Endothelial cell of umbilical vein (primary cell): ENCODE data around the gene XRCC6. TPM values are rescaled to one million over a fixed set of nuclear protein-coding genes. Genes with fewer than 3 reads are reported as not detected.

ENCODE experiments used
- BruUV-seq: library from RNA; stranded (reverse); fragments of 400-500 nt; replicated peaks from 2 replicates; lab custom pipeline; 2021; lab: Mats Ljungman, UMichigan
- CTCF ChIA-PET: fragments of 300-600, 350-600 bp; sonication (Branson Sonifier 250); formaldehyde crosslinking; loops from one replicate; lab custom pipeline; 2021; ENCODE audit warnings: antibody characterized with exemption, inconsistent platforms; lab: Charles Lee
- POLR2A ChIA-PET: fragments of 300-600, 350-600 bp; sonication (Branson Sonifier 250); formaldehyde crosslinking; loops from one replicate; lab custom pipeline; 2021; ENCODE audit warnings: antibody characterized with exemption, inconsistent platforms; lab: Charles Lee
- DNase-seq: peaks from one replicate; pipeline ENCODE4 v3.0.0-alpha.2; 2011; ENCODE audit warnings: low read depth, low spot score
- FAIRE-seq: peaks from 2 replicates; lab custom pipeline; 2011; peaks lifted over from hg19 to GRCh38; lab: Jason Lieb, UNC
- H2AFZ ChIP-seq: 2 replicates; pipeline ENCODE4 v1.6.0; 2012; ENCODE audit warnings: low read depth, low read length, control low read depth, inconsistent platforms
- H3K27ac ChIP-seq: 2 replicates; pipeline ENCODE4 v1.5.1; 2011; ENCODE audit warnings: low read depth, mild to moderate bottlenecking, control low read depth, low read length, moderate library complexity; ENCODE audit not compliant: insufficient read depth
- H3K27me3 ChIP-seq, 2 experiments: 2 replicates each; pipeline versions ENCODE4 v1.6.0 to v1.6.1; 2011; ENCODE audit warnings: low read length in 2 of 2, mixed read lengths in 1 of 2; ENCODE audit not compliant: control insufficient read depth in 2 of 2, insufficient read depth in 2 of 2
- H3K36me3 ChIP-seq, 2 experiments: 2 replicates in 1 of 2; 3 replicates in 1 of 2; pipeline ENCODE4 v1.5.1; 2011; ENCODE audit warnings: low read length in 2 of 2, mild to moderate bottlenecking in 1 of 2, moderate library complexity in 1 of 2; ENCODE audit not compliant: control insufficient read depth in 2 of 2, insufficient read depth in 2 of 2; ENCODE audit errors: extremely low read depth in 1 of 2
- H3K4me1 ChIP-seq: 3 replicates; pipeline ENCODE4 v1.5.1; 2011; ENCODE audit warnings: mild to moderate bottlenecking, low read length; ENCODE audit not compliant: control insufficient read depth, insufficient read depth; ENCODE audit errors: extremely low read depth
- H3K4me2 ChIP-seq: 2 replicates; pipeline ENCODE4 v1.6.1; 2011; ENCODE audit warnings: low read length, control low read depth, mixed read lengths; ENCODE audit not compliant: insufficient read depth
- H3K4me3 ChIP-seq, 3 experiments: fragments of 200-600 bp in 1 of 3; sonication (generic), shearing (Covaris generic) in 1 of 3; replicated peaks in 1 of 3; 2 replicates each; pipeline ENCODE4 v1.5.1; 2011 to 2016; ENCODE audit warnings: control low read depth in 3 of 3, low read length in 3 of 3, mild to moderate bottlenecking in 2 of 3, inconsistent platforms in 1 of 3, low read depth in 1 of 3, moderate library complexity in 1 of 3; ENCODE audit not compliant: insufficient read depth in 1 of 3
- H3K79me2 ChIP-seq: 2 replicates; pipeline ENCODE4 v1.6.0; 2012; ENCODE audit warnings: low read length, inconsistent platforms; ENCODE audit not compliant: control insufficient read depth, insufficient read depth
- H3K9ac ChIP-seq: replicated peaks from 2 replicates; pipeline ENCODE3; 2011; ENCODE audit warnings: low read length, control low read depth; ENCODE audit not compliant: insufficient read depth; ENCODE audit errors: extremely low read depth
- H3K9me1 ChIP-seq: replicated peaks from 3 replicates; pipeline ENCODE4 v1.6.0; 2011; ENCODE audit warnings: mild to moderate bottlenecking, low read length; ENCODE audit not compliant: control insufficient read depth, insufficient read depth; ENCODE audit errors: extremely low read depth
- H3K9me3 ChIP-seq: replicated peaks from 2 replicates; pipeline ENCODE4 v1.5.1; 2012; ENCODE audit warnings: low read length, inconsistent platforms; ENCODE audit not compliant: control insufficient read depth, insufficient read depth
- H4K20me1 ChIP-seq: replicated peaks from 2 replicates; pipeline ENCODE3; 2011; ENCODE audit warnings: mild to moderate bottlenecking, low read length; ENCODE audit not compliant: control insufficient read depth, insufficient read depth; ENCODE audit errors: extremely low read depth
- CTCF ChIP-seq, 2 donors: IDR thresholded peaks; 1 replicate in 1 of 2; 2 replicates in 1 of 2; pipeline ENCODE4 v1.5.1; 2011; ENCODE audit warnings: low read length in 2 of 2, mild to moderate bottlenecking in 2 of 2, moderate library complexity in 2 of 2, control low read depth in 1 of 2, inconsistent platforms in 1 of 2, low read depth in 1 of 2; ENCODE audit not compliant: insufficient read depth in 1 of 2; ENCODE audit errors: extremely low read depth in 1 of 2
- EZH2 ChIP-seq: IDR thresholded peaks from 2 replicates; pipeline ENCODE4 v1.6.1; 2012; ENCODE audit warnings: borderline replicate concordance, low read depth, mild to moderate bottlenecking, moderate library complexity, low read length, inconsistent platforms; ENCODE audit not compliant: severe bottlenecking
- FOS ChIP-seq: IDR thresholded peaks from 2 replicates; pipeline ENCODE4 v1.6.1; 2011; ENCODE audit warnings: mild to moderate bottlenecking, low read length, moderate library complexity, borderline replicate concordance; ENCODE audit not compliant: insufficient read depth
- GATA2 ChIP-seq: IDR thresholded peaks from 2 replicates; pipeline ENCODE4 v1.7.0; 2011; ENCODE audit warnings: low read depth, mild to moderate bottlenecking, moderate library complexity, mixed read lengths, low read length; ENCODE audit not compliant: insufficient read length, insufficient read depth
- JUN ChIP-seq: IDR thresholded peaks from 2 replicates; pipeline ENCODE4 v1.6.1; 2011; ENCODE audit warnings: borderline replicate concordance, low read depth; ENCODE audit not compliant: insufficient read length, insufficient read depth
- MAX ChIP-seq: IDR thresholded peaks from 2 replicates; pipeline ENCODE4 v1.6.1; 2011; ENCODE audit not compliant: insufficient read depth, insufficient read length
- MYC ChIP-seq: IDR thresholded peaks from one replicate; pipeline ENCODE4 v1.6.1; 2011; ENCODE audit warnings: mild to moderate bottlenecking, low read depth, low read length
- POLR2A ChIP-seq: IDR thresholded peaks from 2 replicates; pipeline ENCODE4 v1.6.1; 2012; ENCODE audit warnings: low read depth, mild to moderate bottlenecking, control low read depth, low read length
- POLR2AphosphoS5 ChIP-seq: IDR thresholded peaks from 2 replicates; pipeline ENCODE4 v1.6.1; 2012; ENCODE audit warnings: low read depth, mild to moderate bottlenecking, control low read depth, low read length, moderate library complexity; ENCODE audit not compliant: insufficient read depth
- dilution Hi-C: fragments of 300-500 bp; cut with MboI; formaldehyde crosslinking; loops from one replicate; pipeline ENCODE4 v1.15.0; 2019; ENCODE audit warnings: low sequenced_read_pairs; ENCODE audit not compliant: extremely low pct_ligation_motif_present
- intact Hi-C: fragments of 100-400 bp; cut with micrococcal nuclease; formaldehyde crosslinking; loops from one replicate; pipeline ENCODE4 v1.10.0; 2022
- polyA plus RNA-seq, 4 experiments: library from polyadenylated mRNA; depleted of rRNA in 3 of 4; stranded (reverse) in 3 of 4; unstranded in 1 of 4; fragments of >200 nt; gene quantifications; 2 replicates each; pipeline versions ENCODE4 v1.2.1 to v1.2.3, GENCODE V29; 2011 to 2012; ENCODE audit warnings: missing spikeins in 1 of 4
- total RNA-seq: library from RNA; stranded (reverse); gene quantifications from 2 replicates; pipeline ENCODE4 v1.2.3, GENCODE V29; 2021

Gene XRCC6
- total and polyA plus RNA-seq, 2 donors (not counting 3 experiments of a cell fraction or from before 2014, with no cell fraction given): 117 to 309 TPM

GRCh38 chr22:41659941-41660340, 38.8 kb downstream of the XRCC6 start:
- BruUV-seq: no TSS peak
- dilution Hi-C loops: no loop called here
- no peak overlapping the region for H3K27ac ChIP-seq
- H3K27me3 ChIP-seq: no peaks in the 10 kb centered on the region
- DNase-seq (no peak), FAIRE-seq (no peak)
- POLR2A ChIA-PET: no interaction called here
- H3K9ac ChIP-seq: no peak overlapping the region
- no peaks in the 10 kb centered on the region for H3K79me2 ChIP-seq
- CTCF ChIA-PET: interaction anchor here (1.4 kb wide), 1 partner anchor 281 kb away, joined by 8 read pairs; no protein-coding TSS in a partner anchor
- H2AFZ ChIP-seq: no peak overlapping the region
- H3K4me2 ChIP-seq: no peak overlapping the region
- intact Hi-C loops: no loop called here
- no peaks in the 10 kb centered on the region for H4K20me1 ChIP-seq
- H3K9me1 ChIP-seq: no peaks in the 10 kb centered on the region
- H3K4me3 ChIP-seq: no peak overlapping the region
- TF ChIP-seq CTCF (IDR thresholded peaks at IDR 0.05; ENCODE audit: extremely low read depth in 1 of 2, insufficient read depth in 1 of 2, low read depth in 1 of 2, low read length in 2 of 2) (no peak), FOS (no peak), MYC (no peak), GATA2 (no peak), EZH2 (no peak), POLR2A (no peak), MAX (no peak), JUN (no peak), POLR2AphosphoS5 (no peak)
- H3K9me3 ChIP-seq: no peaks in the 10 kb centered on the region
- H3K36me3 ChIP-seq: peaks cover 34 to 41% of the 10 kb centered on the region in 2 experiments
- no peaks in the 10 kb centered on the region for H3K4me1 ChIP-seq
